Adrenal gland (tissue), 12 donors: ENCODE results near the gene MMUT. TPM values are rescaled to one million over a fixed set of nuclear protein-coding genes. Genes with fewer than 3 reads are reported as not detected.
A peak's percentile ranks its signal among the peaks of the same experiment; 100 is the strongest.
"Not testable (repeated sequence)": the region's sequence is repeated elsewhere in the genome, so short reads cannot be mapped to it uniquely, and the experiment has no call there.

Experiments
- DNase-seq, 7 donors: peaks; one replicate each; pipeline ENCODE4 v3.0.0-alpha.2; 2019 to 2020
- H3K27ac ChIP-seq, 5 donors: fragments of 200-600 bp; sonication (generic) in 4 of 5; 1 replicate in 3 of 5; 2 replicates in 2 of 5; pipeline versions ENCODE4 v1.5.1 to v1.8.0; 2016 to 2020; ENCODE audit warnings: mild to moderate bottlenecking in 1 of 5
- H3K27me3 ChIP-seq: fragments of 200-600 bp; 2 replicates; pipeline ENCODE4 v1.8.0; 2021
- H3K36me3 ChIP-seq, 2 donors: fragments of 200-600 bp; replicated peaks in 1 of 2; 1 replicate in 1 of 2; 2 replicates in 1 of 2; pipeline versions ENCODE4 v1.5.1 to v1.8.0; 2018 to 2022
- H3K4me1 ChIP-seq, 2 donors: fragments of 200-600 bp; replicated peaks in 1 of 2; 1 replicate in 1 of 2; 2 replicates in 1 of 2; pipeline versions ENCODE4 v1.5.1 to v1.8.0; 2018 to 2021
- H3K4me3 ChIP-seq, 4 donors: fragments of 200-600 bp; sonication (generic) in 3 of 4; one replicate each; pipeline ENCODE4 v1.5.1; 2016 to 2018
- H3K9me3 ChIP-seq, 3 donors: fragments of 200-600 bp; sonication (generic) in 1 of 3; replicated peaks in 1 of 3; 1 replicate in 2 of 3; 2 replicates in 1 of 3; pipeline versions ENCODE4 v1.5.1 to v1.8.0; 2016 to 2021
- CTCF ChIP-seq, 6 experiments: fragments of 450-650 bp in 4 of 6; fragments of 200-600 bp in 2 of 6; sonication (generic) in 1 of 6; IDR thresholded peaks; 1 replicate in 5 of 6; 2 replicates in 1 of 6; pipeline versions ENCODE4 v1.5.1 to v1.8.0; 2016 to 2021; ENCODE audit warnings: antibody characterized with exemption in 6 of 6, mild to moderate bottlenecking in 2 of 6, moderate library complexity in 1 of 6
- POLR2A ChIP-seq, 2 donors: fragments of 450-650 bp; IDR thresholded peaks; one replicate each; pipeline ENCODE4 v1.6.1; 2017; ENCODE audit warnings: antibody characterized with exemption in 2 of 2, mild to moderate bottlenecking in 2 of 2, moderate library complexity in 1 of 2
- WGBS, 4 donors: extraction: QIAGEN DNeasy Blood & Tissue Kit in 2 of 4; methylation state at CpG; one replicate each; pipeline versions ENCODE4 v1.1.5 to v1.1.7; 2013 to 2017; 5-methylcytosine and 5-hydroxymethylcytosine counted together
- intact Hi-C, 2 donors: fragments of 100-400 bp; cut with DNase I; formaldehyde crosslinking; loops; one replicate each; pipeline versions ENCODE4 v1.14.1 to v1.15.0; 2022 to 2023
- polyA plus RNA-seq, 3 donors: library from polyadenylated mRNA; stranded (reverse); fragments of 200-250 nt in 2 of 3; fragments of 350-450 nt in 1 of 3; fragmentation: Illumina TruSeq in 1 of 3; extraction: RNeasy Lipid Tissue Mini Kit (QIAGEN cat#74804) in 1 of 3; gene quantifications; one replicate each; pipeline ENCODE4 v1.2.3, GENCODE V29; 2013 to 2014
- total RNA-seq, 9 donors: library from RNA; depleted of rRNA in 4 of 9; stranded (reverse); fragments of >200 nt in 4 of 9; fragments of 120-200 nt in 1 of 9; fragmentation: NEBNext Ultra II Directional in 1 of 9; extraction: Animal tissue kit (Norgen Biotek cat#: 25700) in 1 of 9; gene quantifications; one replicate each; pipeline versions ENCODE4 v1.1.0 to v1.2.4, GENCODE V29; 2013 to 2023
- donor health status: healthy with polysubstance abuse.
- donor health status: Bipolar disorder and iron deficiency.
- donor health status: DM: yes; HTN: yes; CAD: no.
- donor health status: DM: no; HTN: no; CAD: no.
- donor health status: DM: no; HTN: no; CAD: no.
- donor health status: DM: yes; HTN: yes; CAD: no.

The MMUT gene
- total and polyA plus RNA-seq, 12 donors, result 7.6 to 56.8 (median 26.0) TPM

DNA sequence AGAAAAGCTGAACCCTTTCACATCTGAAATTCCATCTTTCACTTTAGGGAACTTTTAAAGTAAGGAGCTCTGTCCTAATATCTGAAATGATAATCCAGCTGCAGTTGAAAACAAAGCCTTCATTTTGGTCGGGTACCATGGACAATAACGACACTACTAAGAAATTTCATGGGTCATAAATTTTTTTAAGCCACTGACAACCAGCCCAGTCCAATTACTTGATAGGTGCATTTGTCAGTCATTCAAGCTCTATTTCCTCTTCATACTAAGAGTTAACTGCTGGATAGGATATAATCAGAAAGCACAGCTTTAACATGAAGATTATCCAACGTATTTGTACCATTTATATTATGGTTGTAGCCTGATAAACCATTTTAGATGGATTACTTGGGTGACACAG, 52.5 kb downstream of the MMUT start:
- DNase-seq, result no peak
- Histone ChIP-seq H3K27ac (no peak overlapping the region), H3K27me3 (no peaks in the 10 kb centered on the region), H3K4me3 (no peak overlapping the region), H3K4me1 (no peaks in the 10 kb centered on the region), H3K36me3 (no peaks in the 10 kb centered on the region), H3K9me3 (no peaks in the 10 kb centered on the region)
- 52 to 67% (median 54%) methylated on average over 3 of the region's 3 CpGs for WGBS, 4 donors
- TF ChIP-seq POLR2A (IDR thresholded peaks at IDR 0.05) (no peak), CTCF (IDR thresholded peaks at IDR 0.05) (no peak)
- intact Hi-C loops, result no loop called here

GRCh38 chr6:49409951-49410542, 53.0 kb downstream of the MMUT start:
- TF ChIP-seq CTCF (IDR thresholded peaks at IDR 0.05), result peak; percentile 46 to 82 (median 66)
- TF ChIP-seq POLR2A (IDR thresholded peaks at IDR 0.05), result no peak
- H3K27ac ChIP-seq, result no peak overlapping the region
- H3K36me3 ChIP-seq, result no peaks in the 10 kb centered on the region
- intact Hi-C loops, result loop anchor here in 1 of 2 donors (10.0 kb wide), 1 partner anchor 1625 kb away; the partner anchor contains the start of gene OPN5
- H3K27me3 ChIP-seq, result no peaks in the 10 kb centered on the region
- 14 to 20% (median 15%) methylated on average over 9 of the region's 9 CpGs for WGBS, 4 donors
- H3K9me3 ChIP-seq, result no peaks in the 10 kb centered on the region
- H3K4me1 ChIP-seq, result no peaks in the 10 kb centered on the region
- H3K4me3 ChIP-seq, result no peak overlapping the region
- DNase-seq, result peak; percentile 47 to 93 (median 71)

- H3K36me3 ChIP-seq, result no peaks in the 10 kb centered on the region
- intact Hi-C loops, result loop anchor here in 1 of 2 donors (10.0 kb wide), 1 partner anchor 1622 kb away; the partner anchor contains the start of gene OPN5
- no peaks in the 10 kb centered on the region for H3K27me3 ChIP-seq
- H3K4me1 ChIP-seq, result no peaks in the 10 kb centered on the region
- no peaks in the 10 kb centered on the region for H3K9me3 ChIP-seq
- 69 to 73% (median 70%) methylated on average over 5 of the region's 5 CpGs for WGBS, 4 donors
- no peak overlapping the region for H3K27ac ChIP-seq
- DNase-seq, result no peak
- H3K4me3 ChIP-seq, result no peak overlapping the region
- TF ChIP-seq POLR2A (IDR thresholded peaks at IDR 0.05), result no peak
- no peak for TF ChIP-seq CTCF (IDR thresholded peaks at IDR 0.05)
These were observed 56.6 kb downstream of the MMUT start for GRCh38 chr6:49406250-49406970.

DNA sequence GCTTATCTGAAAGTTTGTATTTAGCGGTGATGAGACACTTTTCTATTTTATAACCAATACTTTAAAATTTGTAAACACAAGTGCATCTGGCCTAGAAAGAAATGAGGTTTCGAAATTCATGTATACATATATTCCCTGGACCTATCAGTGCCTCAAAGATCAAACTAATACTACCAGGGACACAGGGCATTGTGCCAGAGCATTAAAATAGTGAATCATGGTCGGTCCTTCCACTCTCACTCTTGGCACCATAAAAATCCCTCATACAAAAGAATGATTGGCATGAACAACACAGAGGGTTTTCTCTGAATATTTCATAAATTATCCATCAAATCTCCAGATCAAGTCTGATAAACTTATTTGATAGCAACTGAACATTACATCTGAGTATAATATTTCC, 62.0 kb downstream of the MMUT start:
- no peak for TF ChIP-seq POLR2A (IDR thresholded peaks at IDR 0.05)
- Histone ChIP-seq H3K4me1 (no peaks in the 10 kb centered on the region), H3K27ac (no peak overlapping the region), H3K9me3 (no peaks in the 10 kb centered on the region), H3K4me3 (no peak overlapping the region), H3K36me3 (no peaks in the 10 kb centered on the region), H3K27me3 (no peaks in the 10 kb centered on the region)
- intact Hi-C loops, result loop anchor here in 1 of 2 donors (10.0 kb wide), 1 partner anchor 1616 kb away; the partner anchor contains the start of gene OPN5
- 59 to 72% (median 67%) methylated on average over 3 of the region's 3 CpGs for WGBS, 4 donors
- DNase-seq, result no peak

- H3K9me3 ChIP-seq, H3K27me3 ChIP-seq, DNase-seq, H3K27ac ChIP-seq, intact Hi-C loops, H3K36me3 ChIP-seq, H3K4me1 ChIP-seq, H3K4me3 ChIP-seq: not testable (repeated sequence)
- 74 to 89% (median 88%) methylated on average over 25 to 26 of the region's 28 CpGs for WGBS, 4 donors
These were observed 76.2 kb downstream of the MMUT start for GRCh38 chr6:49386667-49387508.
